Esophagus muscularis mucosa (tissue), 3 donors: Measurements from ENCODE around the gene ZFX.

Experiments used
- EP300 ChIP-seq: sonication (generic); formaldehyde crosslinking; IDR thresholded peaks from one replicate; pipeline ENCODE4 v1.6.1; 2017; ENCODE audit warnings: antibody characterized with exemption
- TF ChIP-seq, protein P1 (sequence below), 3 experiments: fragments of 200-600 bp in 2 of 3; fragments of 450-650 bp in 1 of 3; sonication (generic) in 2 of 3; IDR thresholded peaks; one replicate each; pipeline ENCODE4 v1.5.1; 2017 to 2019; ENCODE audit warnings: antibody characterized with exemption in 3 of 3, mild to moderate bottlenecking in 2 of 3, moderate library complexity in 1 of 3

DNA sequence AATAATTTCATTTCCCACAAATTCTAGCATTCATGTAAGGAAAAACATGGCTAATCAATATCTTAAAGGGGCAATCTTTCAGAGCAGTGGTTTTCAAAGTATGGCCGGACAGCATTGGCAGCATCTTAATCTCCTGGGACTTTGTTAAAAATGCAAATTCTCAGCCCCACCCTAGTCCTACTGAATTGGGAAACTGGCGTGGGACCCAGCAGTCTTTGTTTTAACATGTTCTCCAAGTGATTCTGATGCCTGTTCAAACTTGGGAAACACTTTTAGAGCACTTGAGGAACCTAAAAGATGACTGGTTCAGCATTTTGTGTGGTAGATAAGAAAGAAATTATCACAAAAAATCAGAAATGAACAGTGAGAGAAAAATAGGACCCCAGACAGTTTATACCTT, 65.7 kb downstream of the ZFX start:
- TF ChIP-seq, protein P1, sequence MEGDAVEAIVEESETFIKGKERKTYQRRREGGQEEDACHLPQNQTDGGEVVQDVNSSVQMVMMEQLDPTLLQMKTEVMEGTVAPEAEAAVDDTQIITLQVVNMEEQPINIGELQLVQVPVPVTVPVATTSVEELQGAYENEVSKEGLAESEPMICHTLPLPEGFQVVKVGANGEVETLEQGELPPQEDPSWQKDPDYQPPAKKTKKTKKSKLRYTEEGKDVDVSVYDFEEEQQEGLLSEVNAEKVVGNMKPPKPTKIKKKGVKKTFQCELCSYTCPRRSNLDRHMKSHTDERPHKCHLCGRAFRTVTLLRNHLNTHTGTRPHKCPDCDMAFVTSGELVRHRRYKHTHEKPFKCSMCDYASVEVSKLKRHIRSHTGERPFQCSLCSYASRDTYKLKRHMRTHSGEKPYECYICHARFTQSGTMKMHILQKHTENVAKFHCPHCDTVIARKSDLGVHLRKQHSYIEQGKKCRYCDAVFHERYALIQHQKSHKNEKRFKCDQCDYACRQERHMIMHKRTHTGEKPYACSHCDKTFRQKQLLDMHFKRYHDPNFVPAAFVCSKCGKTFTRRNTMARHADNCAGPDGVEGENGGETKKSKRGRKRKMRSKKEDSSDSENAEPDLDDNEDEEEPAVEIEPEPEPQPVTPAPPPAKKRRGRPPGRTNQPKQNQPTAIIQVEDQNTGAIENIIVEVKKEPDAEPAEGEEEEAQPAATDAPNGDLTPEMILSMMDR (IDR thresholded peaks at IDR 0.05): no peak
- no peak for TF ChIP-seq EP300
